GM12872 (cell line): ENCODE results near the gene SORBS2.

ENCODE experiments used
- TF ChIP-seq, protein P1 (sequence below): IDR thresholded peaks from 3 replicates; pipeline ENCODE4 v1.5.1; 2011; ENCODE audit warnings: low read depth, mild to moderate bottlenecking, low read length, moderate library complexity; ENCODE audit not compliant: insufficient read depth

SORBS2 gene

DNA sequence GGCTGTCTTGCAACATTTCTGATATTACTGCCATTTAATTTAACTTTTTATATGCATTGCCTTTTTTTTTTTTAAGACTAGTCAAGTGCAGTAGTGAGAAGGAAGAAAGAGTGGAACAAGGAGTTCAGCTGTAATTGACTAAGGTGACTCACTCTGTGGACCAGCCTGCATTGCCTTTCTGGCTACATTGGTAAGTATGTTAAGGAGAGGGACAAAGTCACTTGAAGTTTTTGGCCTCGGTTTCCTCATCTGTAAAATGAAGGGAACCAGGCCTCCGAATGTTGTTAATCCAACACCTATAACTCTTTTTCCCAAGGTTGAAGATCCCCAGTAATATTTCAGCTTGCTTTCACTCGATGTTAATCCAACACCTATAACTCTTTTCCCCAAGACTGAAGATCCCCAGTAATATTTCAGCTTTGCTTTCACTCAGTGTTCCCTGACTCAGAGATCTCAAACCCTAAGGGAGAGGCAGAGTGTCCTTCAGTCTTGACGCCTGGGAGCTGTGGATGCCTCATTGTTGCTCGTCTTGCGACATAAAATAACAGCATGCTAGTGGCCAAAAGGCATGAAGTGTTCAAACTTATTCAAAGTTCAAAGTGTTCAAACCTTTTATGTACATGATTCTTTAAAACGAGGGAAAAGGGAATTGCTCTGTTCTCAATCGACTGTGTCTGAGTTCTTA lies 102.0 kb downstream of the SORBS2 start:
- TF ChIP-seq, protein P1, sequence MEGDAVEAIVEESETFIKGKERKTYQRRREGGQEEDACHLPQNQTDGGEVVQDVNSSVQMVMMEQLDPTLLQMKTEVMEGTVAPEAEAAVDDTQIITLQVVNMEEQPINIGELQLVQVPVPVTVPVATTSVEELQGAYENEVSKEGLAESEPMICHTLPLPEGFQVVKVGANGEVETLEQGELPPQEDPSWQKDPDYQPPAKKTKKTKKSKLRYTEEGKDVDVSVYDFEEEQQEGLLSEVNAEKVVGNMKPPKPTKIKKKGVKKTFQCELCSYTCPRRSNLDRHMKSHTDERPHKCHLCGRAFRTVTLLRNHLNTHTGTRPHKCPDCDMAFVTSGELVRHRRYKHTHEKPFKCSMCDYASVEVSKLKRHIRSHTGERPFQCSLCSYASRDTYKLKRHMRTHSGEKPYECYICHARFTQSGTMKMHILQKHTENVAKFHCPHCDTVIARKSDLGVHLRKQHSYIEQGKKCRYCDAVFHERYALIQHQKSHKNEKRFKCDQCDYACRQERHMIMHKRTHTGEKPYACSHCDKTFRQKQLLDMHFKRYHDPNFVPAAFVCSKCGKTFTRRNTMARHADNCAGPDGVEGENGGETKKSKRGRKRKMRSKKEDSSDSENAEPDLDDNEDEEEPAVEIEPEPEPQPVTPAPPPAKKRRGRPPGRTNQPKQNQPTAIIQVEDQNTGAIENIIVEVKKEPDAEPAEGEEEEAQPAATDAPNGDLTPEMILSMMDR, result no peak

DNA sequence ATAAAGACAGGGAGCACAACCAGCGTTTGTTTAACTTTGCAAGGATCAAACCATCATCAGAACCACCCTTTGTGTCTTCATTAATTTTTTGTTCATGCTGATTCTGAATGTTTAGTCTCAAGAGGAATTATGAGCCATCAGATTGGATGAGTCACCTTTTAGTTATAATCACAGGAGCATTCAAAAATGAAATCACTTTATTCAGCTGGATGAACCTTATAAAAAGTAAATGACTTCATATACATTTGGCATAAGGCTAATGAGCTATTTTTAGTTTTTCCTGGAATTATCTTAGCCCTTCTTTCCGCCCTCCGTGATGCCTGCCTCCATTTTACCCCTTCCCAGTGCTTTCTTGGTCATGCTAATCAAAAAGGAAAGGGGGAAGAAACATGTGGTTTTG lies 103.6 kb downstream of the SORBS2 start:
- TF ChIP-seq, protein P1, result no peak

DNA sequence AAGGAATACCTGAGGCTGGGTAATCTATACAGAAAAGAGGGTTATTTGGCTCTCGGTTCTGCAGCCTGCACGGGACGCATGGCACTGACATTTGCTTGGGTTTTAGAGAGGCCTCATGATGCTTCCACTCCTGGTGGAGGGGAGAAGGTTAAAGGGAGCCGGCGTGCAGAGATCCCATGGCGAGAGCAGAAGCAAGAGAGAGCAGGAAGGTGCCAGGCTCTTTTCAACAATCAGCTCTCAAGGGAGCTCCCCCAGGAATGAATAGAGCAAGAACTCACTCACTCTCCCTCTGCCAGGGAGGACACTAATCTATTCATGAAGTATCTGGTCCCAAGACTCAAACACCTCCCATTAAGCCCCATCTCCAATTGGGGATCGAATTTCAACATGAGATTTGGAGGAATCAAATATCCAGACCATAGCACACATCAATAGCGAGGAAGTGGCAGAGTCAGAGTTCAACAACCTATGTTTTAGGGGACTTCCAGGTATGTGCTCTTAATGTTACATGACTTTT lies 109.8 kb downstream of the SORBS2 start:
- TF ChIP-seq, protein P1, result no peak

DNA sequence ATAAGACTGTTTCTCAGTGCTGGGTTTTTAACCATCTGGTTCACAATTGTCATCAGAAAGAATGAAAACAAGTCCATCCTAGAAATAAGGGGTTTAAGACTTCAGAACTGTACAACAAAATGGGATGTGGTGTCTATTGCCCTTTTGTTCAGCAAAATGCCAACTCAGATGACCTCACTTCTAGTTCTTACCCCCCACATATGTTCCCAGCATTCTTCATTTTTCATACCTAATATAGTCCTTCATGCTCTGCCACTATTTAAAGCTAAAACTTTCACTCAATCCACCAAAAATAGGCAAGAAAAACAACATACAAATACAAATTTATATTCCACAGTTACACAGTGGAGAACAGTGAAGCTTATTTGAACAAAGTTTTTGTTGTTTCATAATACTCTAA lies 111.4 kb downstream of the SORBS2 start:
- TF ChIP-seq, protein P1, result no peak

DNA sequence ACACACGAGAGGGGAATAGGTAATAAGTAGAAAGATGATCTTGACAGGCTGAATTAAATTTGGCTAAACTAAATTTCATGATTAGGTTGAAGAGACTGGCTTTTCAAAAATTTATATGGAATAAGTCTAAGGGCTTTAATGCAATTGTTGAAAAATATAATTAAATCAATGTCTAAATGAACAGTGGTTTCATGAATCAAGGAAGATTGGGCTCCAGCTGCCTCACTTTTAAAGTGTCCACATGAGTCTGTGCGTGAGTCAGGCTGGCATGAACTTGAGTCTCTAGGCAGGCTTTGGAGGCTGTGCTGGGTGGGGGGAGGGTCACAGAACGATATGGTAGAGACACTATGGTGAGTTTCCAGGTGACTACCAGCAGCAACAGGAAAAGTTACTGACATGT lies 111.9 kb downstream of the SORBS2 start:
- TF ChIP-seq, protein P1, result no peak

DNA sequence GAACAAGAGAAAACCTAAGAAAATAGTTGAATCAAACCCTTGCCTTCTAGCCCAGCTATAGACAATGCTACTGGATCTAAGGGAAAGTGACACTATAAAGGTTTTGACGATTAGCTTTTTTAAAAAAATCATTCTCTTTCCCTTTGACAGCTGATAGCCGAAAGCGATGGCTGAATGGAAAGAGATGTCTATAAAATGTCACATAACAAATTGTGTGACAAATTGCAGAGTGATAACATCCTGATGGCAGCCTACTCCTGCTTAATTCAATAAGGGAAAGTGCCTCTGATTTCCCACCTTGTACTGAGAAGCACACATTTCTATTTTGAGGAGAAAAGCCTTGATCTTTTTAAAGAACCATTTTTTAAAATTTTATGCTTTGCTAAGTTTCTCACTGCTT lies 114.5 kb downstream of the SORBS2 start:
- TF ChIP-seq, protein P1, result no peak

DNA sequence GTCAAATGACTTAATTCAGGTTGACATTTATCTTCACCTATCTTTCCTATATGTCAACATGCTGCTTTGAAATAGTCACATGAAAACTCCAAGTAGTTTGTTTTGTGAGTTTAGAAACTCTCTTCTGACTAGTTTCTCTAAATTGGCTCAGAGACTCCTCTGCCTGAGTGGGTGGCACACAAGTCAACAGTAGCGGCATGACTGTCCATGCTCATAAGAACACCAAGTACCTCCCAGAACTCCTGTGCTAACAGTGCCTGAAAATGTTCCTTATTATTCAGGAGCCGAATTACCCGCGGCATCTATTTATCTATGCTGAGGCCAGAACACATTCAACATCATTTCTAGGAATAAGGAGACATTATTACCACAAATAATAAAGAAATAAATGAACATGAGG lies 116.3 kb downstream of the SORBS2 start:
- TF ChIP-seq, protein P1, result no peak
